ENCODE measurements around the gene ZNF445. TPM values are rescaled to one million over a fixed set of nuclear protein-coding genes. Genes with fewer than 3 reads are reported as not detected.

Gene ZNF445
- total and polyA plus RNA-seq, 9 of the 15 experiments (the other 6 are each of a cell fraction or from before 2014, with no cell fraction given) = 1.2 to 26.9 (median 10.6) TPM

DNA sequence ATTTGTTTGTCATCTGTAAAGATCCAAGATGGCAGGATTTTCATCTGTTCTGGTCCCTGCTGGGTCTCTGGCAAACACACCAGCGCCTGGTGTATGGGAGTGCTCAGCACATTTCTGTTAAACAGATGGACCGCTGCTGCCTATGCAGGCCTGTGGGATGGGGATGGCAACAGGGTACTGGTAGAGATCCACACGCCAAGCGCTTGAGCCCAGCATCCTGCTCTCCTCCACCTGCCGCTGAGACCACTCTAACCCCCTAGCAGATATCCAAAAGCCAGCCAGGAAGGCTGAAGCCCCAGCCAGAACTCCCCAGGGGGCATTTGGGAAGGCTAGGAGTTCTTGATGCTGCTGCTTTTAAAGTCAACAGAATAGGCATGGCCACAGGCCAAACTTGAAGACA is 31.7 kb downstream of the ZNF445 start:
- H2AFZ ChIP-seq (ENCODE audit: low read depth, low read length) = no peak overlapping the region
- no peaks in the 10 kb centered on the region for H4K20me1 ChIP-seq (replicated peaks; ENCODE audit: control insufficient read depth, insufficient read depth, low read length)
- intact Hi-C loops (cut with micrococcal nuclease) (no loop called here), in situ Hi-C loops (cut with MboI) (no loop called here)
- DNase-seq (ENCODE audit: extremely low read depth in 1 of 4, low spot score in 3 of 4) (no peak), FAIRE-seq (no peak), ATAC-seq (no peak)
- peaks cover 16% of the 10 kb centered on the region; the same call in 1 of the 2 replicates for H3K9me3 ChIP-seq (replicated peaks; ENCODE audit: control insufficient read depth, insufficient read depth, low read depth, low read length)
- no peaks in the 10 kb centered on the region for H3K27me3 ChIP-seq (ENCODE audit: control insufficient read depth in 2 of 2, insufficient read depth in 2 of 2, low read length in 2 of 2)
- CTCF ChIA-PET (ENCODE audit: low intra/inter-chr PET ratio) = no interaction called here
- peaks cover 13% of the 10 kb centered on the region in 2 experiments for H3K4me1 ChIP-seq (replicated peaks in 1 of 2; ENCODE audit: control insufficient read depth in 2 of 2, insufficient read depth in 2 of 2, low read length in 2 of 2)
- H3K36me3 ChIP-seq (ENCODE audit: control insufficient read depth, insufficient read depth, low read length) = peaks cover 88% of the 10 kb centered on the region
- H3K4me3 ChIP-seq = no peak overlapping the region
- H3K27ac ChIP-seq (ENCODE audit: extremely low read depth, low read depth, low read length) = no peak overlapping the region
- TF ChIP-seq, protein P1, sequence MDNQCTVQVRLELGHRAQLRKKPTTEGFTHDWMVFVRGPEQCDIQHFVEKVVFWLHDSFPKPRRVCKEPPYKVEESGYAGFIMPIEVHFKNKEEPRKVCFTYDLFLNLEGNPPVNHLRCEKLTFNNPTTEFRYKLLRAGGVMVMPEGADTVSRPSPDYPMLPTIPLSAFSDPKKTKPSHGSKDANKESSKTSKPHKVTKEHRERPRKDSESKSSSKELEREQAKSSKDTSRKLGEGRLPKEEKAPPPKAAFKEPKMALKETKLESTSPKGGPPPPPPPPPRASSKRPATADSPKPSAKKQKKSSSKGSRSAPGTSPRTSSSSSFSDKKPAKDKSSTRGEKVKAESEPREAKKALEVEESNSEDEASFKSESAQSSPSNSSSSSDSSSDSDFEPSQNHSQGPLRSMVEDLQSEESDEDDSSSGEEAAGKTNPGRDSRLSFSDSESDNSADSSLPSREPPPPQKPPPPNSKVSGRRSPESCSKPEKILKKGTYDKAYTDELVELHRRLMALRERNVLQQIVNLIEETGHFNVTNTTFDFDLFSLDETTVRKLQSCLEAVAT (IDR thresholded peaks at IDR 0.05) = no peak
- no peak for TF ChIP-seq SETDB1 (IDR thresholded peaks at IDR 0.05; ENCODE audit: low read length)
- no peak for TF ChIP-seq LCOR (CRISPR knock-in tag; IDR thresholded peaks at IDR 0.05)
- no peak for TF ChIP-seq SMARCA5 (IDR thresholded peaks at IDR 0.05)
- no peak for TF ChIP-seq HNRNPL (IDR thresholded peaks at IDR 0.05; ENCODE audit: low read depth, low read length)
- no peak for TF ChIP-seq HEY1 (CRISPR knock-in tag; IDR thresholded peaks at IDR 0.05; ENCODE audit: borderline replicate concordance)
- TF ChIP-seq ZSCAN32 (CRISPR knock-in tag; IDR thresholded peaks at IDR 0.05) = no peak
- TF ChIP-seq, protein P2, sequence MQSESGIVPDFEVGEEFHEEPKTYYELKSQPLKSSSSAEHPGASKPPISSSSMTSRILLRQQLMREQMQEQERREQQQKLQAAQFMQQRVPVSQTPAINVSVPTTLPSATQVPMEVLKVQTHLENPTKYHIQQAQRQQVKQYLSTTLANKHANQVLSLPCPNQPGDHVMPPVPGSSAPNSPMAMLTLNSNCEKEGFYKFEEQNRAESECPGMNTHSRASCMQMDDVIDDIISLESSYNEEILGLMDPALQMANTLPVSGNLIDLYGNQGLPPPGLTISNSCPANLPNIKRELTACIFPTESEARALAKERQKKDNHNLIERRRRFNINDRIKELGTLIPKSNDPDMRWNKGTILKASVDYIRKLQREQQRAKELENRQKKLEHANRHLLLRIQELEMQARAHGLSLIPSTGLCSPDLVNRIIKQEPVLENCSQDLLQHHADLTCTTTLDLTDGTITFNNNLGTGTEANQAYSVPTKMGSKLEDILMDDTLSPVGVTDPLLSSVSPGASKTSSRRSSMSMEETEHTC (IDR thresholded peaks at IDR 0.05) = no peak
- BruUV-seq (replicated peaks) = no TSS peak
- POLR2A ChIA-PET = no interaction called here
- H3K9ac ChIP-seq (ENCODE audit: insufficient read depth in 1 of 2, low read depth in 2 of 2, low read length in 2 of 2) = no peak overlapping the region
- no peaks in the 10 kb centered on the region for H3K9me1 ChIP-seq (ENCODE audit: control insufficient read depth, insufficient read depth, low read length)
- WGBS (ENCODE audit: insufficient coverage, low coverage, missing lambda C conversion rate) = 95% methylated on average over 4 of the region's 5 CpGs
- no peak overlapping the region for H3K4me2 ChIP-seq (ENCODE audit: insufficient read depth, low read length)
- H3K79me2 ChIP-seq (ENCODE audit: control insufficient read depth, insufficient read depth, low read length) = peaks cover 2% of the 10 kb centered on the region; the same call in 1 of the 3 replicates

All from K562 (cell line).